Hematopoietic multipotent progenitor cell treated with erythropoietin and hydrocortisone succinate and interleukin-3 and kit ligand, for 15 days (in vitro differentiated cells): Measurements from ENCODE around the gene FIBP.
A peak's percentile ranks its signal among the peaks of the same experiment; 100 is the strongest.

Experiments
- DNase-seq: peaks from one replicate; pipeline ENCODE4 v3.0.0-alpha.2; 2015; ENCODE audit warnings: low spot score

Gene FIBP

GRCh38 chr11:65890324-65891218 is 2.3 kb upstream of the FIBP start, which contains the start of gene CCDC85B:
CCDC85B (plus strand) TSS chr11:65890673; CDS start chr11:65890784, 111 bp downstream.
- DNase-seq, result peak; percentile 97

GRCh38 chr11:65887723-65888162 is 528 bp downstream of the FIBP start:
- no peak for DNase-seq

GRCh38 chr11:65886826-65887722 is 1.2 kb downstream of the FIBP start:
- DNase-seq, result no peak

- DNase-seq, result no peak
Measured at GRCh38 chr11:65885808-65886536, 2.3 kb downstream of the FIBP start.

GRCh38 chr11:65885231-65885630 is 3.0 kb downstream of the FIBP start:
- no peak for DNase-seq

GRCh38 chr11:65884716-65885092 is 3.6 kb downstream of the FIBP start:
- DNase-seq, result peak; percentile 82

GRCh38 chr11:65883786-65884715 is 4.2 kb downstream of the FIBP start:
- DNase-seq, result no peak

GRCh38 chr11:65883058-65883761 is 5.1 kb downstream of the FIBP start:
- DNase-seq, result no peak

GRCh38 chr11:65882120-65883057 is 5.9 kb downstream of the FIBP start:
- no peak for DNase-seq

- no peak for DNase-seq
Measured at GRCh38 chr11:65880844-65881421, 7.3 kb downstream of the FIBP start.

GRCh38 chr11:65880027-65880426 is 8.2 kb downstream of the FIBP start:
- no peak for DNase-seq

GRCh38 chr11:65879617-65880016 is 8.7 kb downstream of the FIBP start, which contains the start of gene CTSW:
CTSW (plus strand) TSS chr11:65879837; CDS start chr11:65879855, 18 bp downstream.
- DNase-seq, result no peak

- peak; percentile 92 for DNase-seq
Measured at GRCh38 chr11:65873318-65874156, 14.7 kb downstream of the FIBP start.

GRCh38 chr11:65872586-65873317 is 15.5 kb downstream of the FIBP start, which contains the start of gene EFEMP2:
EFEMP2 (minus strand) TSS chr11:65872800; CDS start chr11:65872354, 446 bp downstream.
- DNase-seq, result no peak

GRCh38 chr11:65871811-65872548 is 16.3 kb downstream of the FIBP start:
- DNase-seq, result no peak
